DOHH2 (cell line): ENCODE results near the gene TRAPPC1.

Experiments
- EZH2phosphoT487 ChIP-seq: fragments of 200-600 bp; sonication (generic); IDR thresholded peaks from 2 replicates; pipeline ENCODE4 v1.6.1; 2017; ENCODE audit warnings: borderline replicate concordance, mild to moderate bottlenecking, antibody characterized with exemption, low read length, moderate library complexity, mixed read lengths
- TF ChIP-seq, protein P1 (sequence below): fragments of 200-600 bp; sonication (generic); IDR thresholded peaks from one replicate; pipeline ENCODE4 v1.5.1; 2014; ENCODE audit warnings: antibody characterized with exemption, mild to moderate bottlenecking, low read depth, low read length; ENCODE audit not compliant: poor library complexity, severe bottlenecking

DNA sequence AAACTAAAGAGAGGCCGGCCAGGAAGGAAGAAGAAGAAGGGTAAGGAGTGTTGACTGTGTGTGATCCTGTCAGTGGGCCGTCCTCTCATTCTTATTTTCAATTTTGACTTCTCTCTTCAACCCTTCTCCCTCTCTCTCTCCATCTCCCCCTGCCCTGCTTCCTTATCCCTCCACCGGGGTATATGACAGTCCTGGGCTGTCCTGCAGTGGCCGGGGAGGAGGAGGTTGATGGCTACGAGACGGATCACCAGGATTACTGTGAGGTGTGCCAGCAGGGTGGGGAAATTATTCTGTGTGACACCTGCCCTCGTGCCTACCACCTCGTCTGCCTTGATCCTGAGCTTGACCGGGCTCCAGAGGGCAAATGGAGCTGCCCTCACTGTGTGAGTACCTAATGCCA, 37.5 kb downstream of the TRAPPC1 start:
- TF ChIP-seq, protein P1, sequence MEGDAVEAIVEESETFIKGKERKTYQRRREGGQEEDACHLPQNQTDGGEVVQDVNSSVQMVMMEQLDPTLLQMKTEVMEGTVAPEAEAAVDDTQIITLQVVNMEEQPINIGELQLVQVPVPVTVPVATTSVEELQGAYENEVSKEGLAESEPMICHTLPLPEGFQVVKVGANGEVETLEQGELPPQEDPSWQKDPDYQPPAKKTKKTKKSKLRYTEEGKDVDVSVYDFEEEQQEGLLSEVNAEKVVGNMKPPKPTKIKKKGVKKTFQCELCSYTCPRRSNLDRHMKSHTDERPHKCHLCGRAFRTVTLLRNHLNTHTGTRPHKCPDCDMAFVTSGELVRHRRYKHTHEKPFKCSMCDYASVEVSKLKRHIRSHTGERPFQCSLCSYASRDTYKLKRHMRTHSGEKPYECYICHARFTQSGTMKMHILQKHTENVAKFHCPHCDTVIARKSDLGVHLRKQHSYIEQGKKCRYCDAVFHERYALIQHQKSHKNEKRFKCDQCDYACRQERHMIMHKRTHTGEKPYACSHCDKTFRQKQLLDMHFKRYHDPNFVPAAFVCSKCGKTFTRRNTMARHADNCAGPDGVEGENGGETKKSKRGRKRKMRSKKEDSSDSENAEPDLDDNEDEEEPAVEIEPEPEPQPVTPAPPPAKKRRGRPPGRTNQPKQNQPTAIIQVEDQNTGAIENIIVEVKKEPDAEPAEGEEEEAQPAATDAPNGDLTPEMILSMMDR, result no peak
- no peak for TF ChIP-seq EZH2phosphoT487
